ENCODE data around the gene SAMD10. TPM values are rescaled to one million over a fixed set of nuclear protein-coding genes. Genes with fewer than 3 reads are reported as not detected.

Gene SAMD10
- total and polyA plus RNA-seq, 2 of the 8 experiments (the other 6 are each of a cell fraction or from before 2014, with no cell fraction given): 3.0 to 5.2 TPM

DNA sequence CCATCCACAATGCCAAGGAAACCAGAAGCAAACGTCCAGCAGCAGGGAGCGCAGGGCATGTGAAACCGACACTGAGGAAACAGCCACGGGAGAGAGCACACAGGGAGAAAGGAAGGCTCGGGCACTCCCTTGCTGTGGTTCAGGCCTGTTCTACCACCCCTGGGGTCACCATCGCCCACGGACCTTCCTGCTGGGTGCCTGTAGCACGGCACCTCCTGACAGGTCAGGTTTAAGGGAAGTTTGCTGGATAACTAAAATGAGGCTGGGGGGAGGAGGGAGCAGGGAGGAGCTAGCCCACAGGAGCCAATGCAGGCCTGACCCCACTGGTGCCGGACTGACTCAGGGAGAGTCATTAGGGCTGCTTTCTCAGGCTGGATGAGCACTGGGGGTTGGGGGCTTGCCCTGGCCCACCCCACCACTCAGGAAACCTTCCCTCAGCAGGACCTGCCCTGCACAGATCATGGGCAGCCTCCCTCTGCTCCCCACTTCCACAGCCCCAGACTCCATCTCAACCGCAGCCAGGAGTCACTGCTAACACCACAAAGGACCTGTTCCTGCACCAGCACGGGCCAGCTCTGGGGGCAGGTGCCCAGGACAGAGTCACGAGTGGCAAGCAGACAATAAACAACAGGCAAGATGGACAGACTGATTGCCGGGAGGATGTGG is 25.5 kb downstream of the SAMD10 start:
- Histone ChIP-seq H3K23ac (ENCODE audit: insufficient read length) (no peak overlapping the region), H3K14ac (ENCODE audit: insufficient read length) (no peak overlapping the region), H3K4me1 (replicated peaks in 1 of 4; ENCODE audit: control insufficient read depth in 3 of 4, insufficient read depth in 4 of 4, low read length in 3 of 4) (peaks cover 0 to 25% (median 20%) of the 10 kb centered on the region in 4 experiments; a peak in 6 of 7 replicates), H3K4ac (replicated peaks; ENCODE audit: insufficient read length, low read depth, low read length) (no peak overlapping the region), H3K18ac (ENCODE audit: extremely low read depth, low read length) (no peak overlapping the region), H3K23me2 (ENCODE audit: low read depth, low read length) (peaks cover 8% of the 10 kb centered on the region; the same call in 1 of the 2 replicates), H2BK20ac (ENCODE audit: low read length) (no peak overlapping the region), H3K4me2 (ENCODE audit: insufficient read depth in 1 of 2, low read depth in 2 of 2, low read length in 2 of 2) (peak overlapping the region in 1 of 2 experiments; percentile 11; a peak in 1 of 4 replicates), H2AFZ (ENCODE audit: low read length) (no peak overlapping the region), H3K56ac (replicated peaks; ENCODE audit: insufficient read length, low read depth, low read length) (no peak overlapping the region), H3K9me3 (ENCODE audit: insufficient read depth in 2 of 2, low read depth in 1 of 2, low read length in 1 of 2) (no peaks in the 10 kb centered on the region), H3K79me1 (ENCODE audit: low read depth, low read length) (peaks cover 34% of the 10 kb centered on the region), H3K79me2 (ENCODE audit: control insufficient read depth in 1 of 2, insufficient read depth in 2 of 2, low read length in 2 of 2) (peaks cover 17 to 60% of the 10 kb centered on the region in 2 experiments; a peak in 3 of 4 replicates), H3K27me3 (replicated peaks in 1 of 4; ENCODE audit: control insufficient read depth in 3 of 4, extremely low read depth in 1 of 4, insufficient read depth in 3 of 4, low read length in 3 of 4) (no peaks in the 10 kb centered on the region), H3K36me3 (ENCODE audit: control insufficient read depth in 2 of 4, insufficient read depth in 4 of 4, low read length in 3 of 4) (peaks cover 0 to 2% (median 0%) of the 10 kb centered on the region in 4 experiments; a peak in 1 of 8 replicates), H3K27ac (ENCODE audit: low read depth, low read length) (no peak overlapping the region), H4K5ac (ENCODE audit: insufficient read length, low read depth, low read length) (no peak overlapping the region), H2BK5ac (ENCODE audit: low read depth, low read length) (peak overlapping the region; percentile 16; the same call in 1 of the 2 replicates), H3K9ac (replicated peaks in 1 of 4; ENCODE audit: extremely low read depth in 1 of 4, low read depth in 3 of 4, low read length in 3 of 4) (no peak overlapping the region), H4K20me1 (replicated peaks in 1 of 2; ENCODE audit: control insufficient read depth in 1 of 2, insufficient read depth in 2 of 2, low read length in 2 of 2) (peaks cover 20 to 34% of the 10 kb centered on the region in 2 experiments), H2BK15ac (ENCODE audit: low read length) (no peak overlapping the region), H3K4me3 (ENCODE audit: extremely low read depth in 1 of 4, insufficient read depth in 2 of 4, low read depth in 3 of 4, low read length in 4 of 4) (no peak overlapping the region), H2BK120ac (replicated peaks; ENCODE audit: low read depth, low read length) (no peak overlapping the region), H2AK5ac (ENCODE audit: low read depth, low read length) (peak overlapping the region; percentile 65; the same call in 1 of the 2 replicates), H4K8ac (ENCODE audit: extremely low read depth, insufficient read depth, low read length) (no peak overlapping the region; the same call in 1 of the 2 replicates), H2BK12ac (ENCODE audit: low read depth, low read length) (peak overlapping the region; percentile 39; the same call in 1 of the 2 replicates), H4K91ac (replicated peaks; ENCODE audit: insufficient read length, low read length) (no peak overlapping the region)
- 88% methylated on average over 13 of the region's 13 CpGs; no CpG with 5 or more reads in 1 of the 2 experiments for WGBS, 2 experiments (ENCODE audit: extremely low coverage in 1 of 2, insufficient coverage in 1 of 2, insufficient read length in 1 of 2, insufficient replicate concordance in 2 of 2, low coverage in 1 of 2, low lambda C conversion rate in 2 of 2, missing lambda C conversion rate in 1 of 2)
- DNase-seq (ENCODE audit: low read depth in 1 of 2, low spot score in 2 of 2) (no peak), FAIRE-seq (no peak)
- CTCF ChIA-PET (ENCODE audit: partially characterized antibody): interaction anchor here (0.6 to 2.9 kb wide), 5 partner anchors 20 to 178 kb away, joined by 3 to 14 read pairs (median 7); no protein-coding TSS in a partner anchor
- POLR2A ChIA-PET (ENCODE audit: partially characterized antibody): interaction anchor here (1.0 to 4.0 kb wide), 6 partner anchors 11 to 89 kb away, joined by 3 to 68 read pairs (median 10); partner anchors contain the start of gene TPD52L2
- TF ChIP-seq POLR2AphosphoS5 (IDR thresholded peaks at IDR 0.05; ENCODE audit: low read depth, low read length): no peak
- TF ChIP-seq SUZ12 (IDR thresholded peaks at IDR 0.05; ENCODE audit: low read length): no peak
- TF ChIP-seq SRF (IDR thresholded peaks at IDR 0.05; ENCODE audit: low read depth, low read length): no peak
- no peak for TF ChIP-seq CHD2 (IDR thresholded peaks at IDR 0.05; ENCODE audit: low read length)
- no peak for TF ChIP-seq BCL11A (IDR thresholded peaks at IDR 0.05; ENCODE audit: low read depth in 2 of 2, low read length in 2 of 2)
- TF ChIP-seq EGR1 (IDR thresholded peaks at IDR 0.05; ENCODE audit: borderline replicate concordance, low read depth, low read length): no peak
- TF ChIP-seq EZH2 (IDR thresholded peaks at IDR 0.05; ENCODE audit: low read depth, low read length, severe bottlenecking): no peak
- no peak for TF ChIP-seq HDAC2 (IDR thresholded peaks at IDR 0.05; ENCODE audit: borderline replicate concordance in 1 of 2, low read depth in 2 of 2, low read length in 2 of 2)
- TF ChIP-seq GTF2F1 (IDR thresholded peaks at IDR 0.05; ENCODE audit: borderline replicate concordance, low read depth, low read length): no peak
- no peak for TF ChIP-seq ASH2L (IDR thresholded peaks at IDR 0.05; ENCODE audit: low read length)
- no peak for TF ChIP-seq CEBPB (IDR thresholded peaks at IDR 0.05; ENCODE audit: low read depth, low read length)
- TF ChIP-seq NANOG (IDR thresholded peaks at IDR 0.05; ENCODE audit: insufficient read depth, low read depth, low read length, poor library complexity, severe bottlenecking): no peak

Measured in H1 (cell line).